GM18951 (cell line): ENCODE data around the gene HMGB2.

Experiments
- POLR2A ChIP-seq: IDR thresholded peaks from 4 replicates; pipeline ENCODE4 v1.6.1; 2011; ENCODE audit warnings: mild to moderate bottlenecking; ENCODE audit not compliant: insufficient read length, insufficient read depth; ENCODE audit errors: extremely low read depth
- in situ Hi-C: fragments of 300-500 bp; cut with MboI; formaldehyde crosslinking; loops from one replicate; pipeline ENCODE4 v1.12.0; 2022; ENCODE audit warnings: low sequenced_read_pairs, mixed read lengths, inconsistent platforms; ENCODE audit not compliant: unreplicated experiment

The HMGB2 gene

DNA sequence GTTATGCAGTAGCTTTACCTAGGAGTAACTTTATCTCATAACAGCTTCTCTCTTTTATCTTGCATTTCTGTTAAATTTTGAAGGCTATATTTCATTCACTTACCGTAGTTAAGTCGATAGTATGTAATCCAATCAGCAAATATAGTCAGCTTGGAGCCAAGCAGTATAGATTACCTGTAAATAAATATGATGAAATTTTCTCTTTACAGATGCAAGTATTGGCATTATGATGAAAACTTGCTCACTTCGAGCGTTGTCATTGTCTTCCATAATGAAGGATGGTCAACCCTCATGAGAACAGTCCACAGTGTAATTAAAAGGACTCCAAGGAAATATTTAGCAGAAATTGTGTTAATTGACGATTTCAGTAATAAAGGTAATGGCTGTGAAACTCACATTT lies 42.3 kb downstream of the HMGB2 start:
- in situ Hi-C loops: no loop called here
- no peak for TF ChIP-seq POLR2A

- TF ChIP-seq POLR2A: no peak
- in situ Hi-C loops: no loop called here
Observed at GRCh38 chr4:173289353-173289727, 44.8 kb downstream of the HMGB2 start.

DNA sequence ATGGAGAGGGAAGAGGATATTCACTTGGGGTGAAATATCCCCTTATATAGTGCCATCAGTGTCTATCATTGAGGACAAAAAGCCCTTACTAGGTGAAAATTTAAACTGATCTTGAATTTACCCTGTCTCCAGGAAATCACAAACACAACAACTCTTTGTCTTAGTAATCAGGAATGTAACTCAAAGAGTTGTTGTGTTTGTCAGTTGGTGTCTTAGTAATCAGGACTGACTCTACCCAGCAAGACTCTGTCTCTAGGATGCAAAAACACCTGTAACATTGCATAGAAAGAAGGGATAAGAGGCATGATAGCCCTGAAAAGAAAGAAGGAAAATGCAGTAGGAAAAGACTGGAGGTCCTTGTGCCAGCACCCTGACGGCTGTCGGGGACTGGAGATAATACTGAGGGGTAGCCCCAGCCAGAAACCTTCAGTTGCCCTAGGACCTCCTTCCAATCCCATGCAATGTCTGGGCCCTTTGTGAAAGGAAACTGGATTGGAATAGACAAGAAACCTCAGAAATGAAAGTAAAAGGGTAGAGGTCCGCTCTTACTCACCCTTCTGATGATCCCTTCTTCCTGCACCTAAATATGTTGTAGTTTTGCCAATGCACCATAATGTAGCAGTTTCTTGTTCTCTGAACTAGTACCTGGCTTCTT lies 45.3 kb downstream of the HMGB2 start:
- in situ Hi-C loops: no loop called here
- no peak for TF ChIP-seq POLR2A

GRCh38 chr4:173288296-173288695 lies 45.9 kb downstream of the HMGB2 start:
- TF ChIP-seq POLR2A: no peak
- in situ Hi-C loops: no loop called here

DNA sequence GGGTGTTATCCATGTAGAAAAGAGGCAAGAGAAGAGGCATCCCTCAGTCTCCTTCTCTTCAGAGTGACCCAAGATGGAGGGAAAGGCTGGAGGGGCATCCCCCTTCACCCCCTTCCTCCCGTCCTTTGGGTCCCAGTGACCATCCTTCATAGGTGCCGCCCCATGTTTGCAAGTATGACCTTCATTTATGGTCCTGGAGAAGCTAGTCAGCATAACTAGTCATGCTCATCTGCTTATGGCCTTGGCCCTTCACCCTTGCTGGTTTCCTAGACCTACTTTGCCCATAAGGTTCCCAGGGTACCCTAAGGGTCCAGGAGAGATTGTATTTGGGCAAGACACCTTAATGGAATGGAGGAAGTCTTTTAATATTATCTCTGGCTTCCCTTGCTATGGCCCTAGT lies 46.7 kb downstream of the HMGB2 start:
- in situ Hi-C loops: no loop called here
- no peak for TF ChIP-seq POLR2A

- TF ChIP-seq POLR2A: no peak
- in situ Hi-C loops: no loop called here
Observed at GRCh38 chr4:173284463-173284862, 49.7 kb downstream of the HMGB2 start.

DNA sequence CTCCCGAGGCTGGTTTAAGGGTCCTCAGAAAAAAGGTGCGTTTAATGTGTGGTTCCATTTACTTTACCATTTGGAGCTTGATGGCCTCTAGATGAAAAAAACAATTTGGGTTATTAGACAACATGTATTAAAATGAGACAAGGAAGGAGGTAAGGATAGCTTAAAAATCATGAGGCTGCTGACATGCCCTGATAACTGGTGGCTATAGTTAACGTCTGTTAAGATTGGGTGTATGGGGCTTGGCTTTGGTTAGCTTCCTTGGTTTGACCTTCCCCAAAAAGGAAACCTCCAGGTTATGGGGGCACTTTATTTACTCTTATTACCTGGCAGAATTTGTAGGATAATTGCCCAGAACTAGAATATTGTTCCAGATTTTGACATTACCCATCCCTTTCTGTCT lies 51.5 kb downstream of the HMGB2 start:
- no peak for TF ChIP-seq POLR2A
- in situ Hi-C loops: no loop called here

- in situ Hi-C loops: no loop called here
- no peak for TF ChIP-seq POLR2A
Observed at GRCh38 chr4:173282256-173282562, 51.9 kb downstream of the HMGB2 start.

DNA sequence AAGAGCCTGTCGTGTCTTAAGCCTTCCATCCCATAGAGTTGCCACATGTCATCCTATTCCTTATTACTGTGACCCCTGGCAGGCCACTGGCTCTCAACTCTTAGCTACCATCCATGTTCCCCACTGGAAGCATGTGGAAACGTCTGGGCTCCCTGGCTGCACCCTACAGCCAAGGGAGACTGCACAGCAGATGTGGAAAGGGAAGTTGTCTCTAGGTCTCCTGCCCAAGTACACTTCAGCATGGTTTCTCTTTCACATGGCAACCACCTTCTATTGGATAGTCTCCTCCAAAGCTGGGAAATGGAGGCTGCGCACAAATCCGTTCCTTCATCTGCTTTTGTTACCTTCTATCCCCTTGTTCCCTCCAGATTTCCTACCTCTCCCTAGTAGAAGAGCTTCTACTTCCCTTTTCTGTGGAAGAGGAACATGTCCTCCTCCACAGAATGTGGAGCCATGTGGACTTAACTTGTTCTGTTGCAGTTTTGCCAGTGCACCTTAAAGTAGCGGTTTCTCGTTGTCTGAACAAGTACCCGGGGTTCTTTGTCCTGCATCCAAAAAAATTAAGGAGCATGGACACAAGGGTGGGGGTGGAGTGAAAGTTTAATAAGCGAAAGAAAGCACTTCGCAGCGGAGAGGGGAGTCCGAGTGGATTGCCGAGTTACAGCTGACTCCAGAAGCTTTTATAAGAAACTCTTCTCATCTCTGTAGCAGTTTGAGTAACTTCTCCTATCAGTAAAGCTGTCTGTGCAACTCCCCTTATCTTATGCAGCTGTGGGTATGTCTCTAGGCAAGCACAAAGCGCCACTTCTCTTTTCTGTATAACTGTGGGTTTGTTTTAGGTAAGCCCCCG lies 52.5 kb downstream of the HMGB2 start:
- TF ChIP-seq POLR2A: no peak
- in situ Hi-C loops: no loop called here
